ENCODE measurements around the gene CLK1.

Gene CLK1

DNA sequence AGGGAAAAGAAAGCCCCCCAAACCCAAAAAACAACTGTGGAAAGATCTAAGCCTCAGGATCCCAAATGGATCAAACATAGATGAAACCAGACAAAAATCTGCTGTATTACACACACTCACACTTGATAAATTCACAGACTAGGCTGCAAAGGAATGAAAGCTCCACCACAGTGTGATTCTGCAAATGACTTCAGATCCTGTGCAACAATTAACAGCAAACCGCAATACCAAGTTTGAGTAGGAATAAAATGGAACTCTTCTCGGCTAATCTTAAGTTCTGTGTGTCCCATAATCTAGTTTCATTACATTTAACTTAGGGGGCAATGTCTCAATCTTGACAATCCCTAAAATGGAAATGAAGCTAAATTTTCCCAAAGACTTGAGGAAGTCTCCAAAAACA lies 11.9 kb downstream of the CLK1 start:
- ChIA-PET POLR2A (ENCODE audit: low non-redundant PET) (interaction anchor here (0.6 kb wide), 1 partner anchor 34 kb away, joined by 5 read pairs; no protein-coding TSS in a partner anchor), CTCF (interaction anchor here (0.6 kb wide), 1 partner anchor 76 kb away, joined by 3 read pairs; no protein-coding TSS in a partner anchor)
- no peak for DNase-seq (ENCODE audit: low spot score)
- H3K27ac ChIP-seq, result no peak overlapping the region
- TF ChIP-seq, protein P1, sequence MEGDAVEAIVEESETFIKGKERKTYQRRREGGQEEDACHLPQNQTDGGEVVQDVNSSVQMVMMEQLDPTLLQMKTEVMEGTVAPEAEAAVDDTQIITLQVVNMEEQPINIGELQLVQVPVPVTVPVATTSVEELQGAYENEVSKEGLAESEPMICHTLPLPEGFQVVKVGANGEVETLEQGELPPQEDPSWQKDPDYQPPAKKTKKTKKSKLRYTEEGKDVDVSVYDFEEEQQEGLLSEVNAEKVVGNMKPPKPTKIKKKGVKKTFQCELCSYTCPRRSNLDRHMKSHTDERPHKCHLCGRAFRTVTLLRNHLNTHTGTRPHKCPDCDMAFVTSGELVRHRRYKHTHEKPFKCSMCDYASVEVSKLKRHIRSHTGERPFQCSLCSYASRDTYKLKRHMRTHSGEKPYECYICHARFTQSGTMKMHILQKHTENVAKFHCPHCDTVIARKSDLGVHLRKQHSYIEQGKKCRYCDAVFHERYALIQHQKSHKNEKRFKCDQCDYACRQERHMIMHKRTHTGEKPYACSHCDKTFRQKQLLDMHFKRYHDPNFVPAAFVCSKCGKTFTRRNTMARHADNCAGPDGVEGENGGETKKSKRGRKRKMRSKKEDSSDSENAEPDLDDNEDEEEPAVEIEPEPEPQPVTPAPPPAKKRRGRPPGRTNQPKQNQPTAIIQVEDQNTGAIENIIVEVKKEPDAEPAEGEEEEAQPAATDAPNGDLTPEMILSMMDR (conservative IDR thresholded peaks at IDR 0.05; ENCODE audit: low read depth), result no peak

DNA sequence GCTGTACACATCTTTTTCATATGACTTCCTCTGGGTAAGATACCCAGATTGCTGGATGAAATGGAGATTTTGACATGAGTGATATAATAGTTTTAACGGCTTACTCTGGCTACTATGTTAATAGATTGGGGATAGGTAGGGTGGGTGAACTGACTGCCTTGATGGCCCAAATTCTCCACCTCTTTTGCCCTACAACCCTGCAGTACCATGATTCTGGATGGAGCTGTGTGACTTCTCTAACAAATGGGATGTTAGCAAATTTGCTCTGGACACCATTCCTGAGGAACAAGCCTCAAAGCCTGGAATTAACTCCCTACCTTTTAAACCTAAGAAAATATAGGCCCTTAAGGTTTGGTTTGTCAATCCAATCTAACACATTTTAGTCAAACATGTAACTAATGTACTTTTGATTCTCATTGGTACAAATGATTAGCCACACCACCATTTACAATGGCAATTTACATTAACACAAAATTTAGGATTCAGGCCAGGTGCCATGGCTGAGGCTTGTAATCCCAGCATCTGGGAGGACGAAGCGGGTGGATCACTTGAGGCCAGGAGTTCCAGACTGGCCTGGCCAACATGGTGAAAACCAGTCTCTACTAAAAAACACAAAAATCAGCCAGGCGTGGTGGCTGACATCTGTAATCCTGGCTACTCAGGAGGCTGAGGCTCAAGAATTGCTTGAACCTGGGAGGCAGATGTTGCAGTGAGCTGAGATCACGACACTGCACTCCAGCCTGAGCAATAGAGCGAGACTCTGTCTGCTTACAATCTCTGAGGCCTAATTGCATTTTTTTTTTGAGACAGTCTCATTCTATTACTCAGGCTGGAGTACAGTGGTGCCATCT lies 12.8 kb downstream of the CLK1 start:
- ChIA-PET POLR2A (ENCODE audit: low non-redundant PET) (no interaction called here), CTCF (interaction anchor here (0.6 kb wide), 2 partner anchors 75 to 238 kb away, joined by 3 to 4 read pairs; no protein-coding TSS in a partner anchor)
- peak overlapping the region; percentile 28; the same call in 1 of the 2 replicates for H3K27ac ChIP-seq

DNA sequence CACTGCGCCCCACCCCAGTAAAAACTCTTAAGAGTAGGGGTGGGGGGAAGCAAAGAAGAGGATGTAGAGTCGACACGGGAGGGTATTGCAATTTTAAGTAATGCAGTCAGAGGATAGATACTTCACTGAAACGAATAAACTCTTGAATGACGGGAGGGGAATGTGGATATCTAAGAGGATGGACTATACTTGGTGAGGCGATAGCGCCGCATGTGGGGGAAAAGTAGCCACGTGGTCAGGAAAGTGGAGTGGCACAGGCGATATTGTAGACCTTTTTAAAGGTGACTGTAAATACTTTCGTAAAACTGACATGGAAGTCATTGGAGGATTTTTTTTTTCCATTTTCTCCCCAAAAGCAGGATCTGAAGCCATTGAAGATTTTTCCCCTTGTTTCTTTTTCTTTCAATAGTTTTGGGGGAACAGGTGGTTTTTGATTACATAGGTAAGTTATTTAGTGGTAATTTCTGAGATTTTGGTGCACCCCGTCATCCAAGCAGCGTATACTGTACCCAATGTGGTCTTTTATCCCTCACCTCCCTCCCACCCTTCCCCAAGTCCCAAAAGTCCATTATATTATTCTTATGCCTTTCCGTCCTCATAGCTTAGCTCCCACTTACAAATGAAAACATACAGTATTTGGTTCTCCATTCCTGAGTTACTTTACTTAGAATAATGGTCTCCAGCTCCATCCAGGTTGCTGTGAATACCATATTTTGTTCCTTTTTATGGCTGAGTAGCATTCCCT lies 13.8 kb downstream of the CLK1 start:
- TF ChIP-seq, protein P1 (conservative IDR thresholded peaks at IDR 0.05; ENCODE audit: low read depth), result no peak
- ChIA-PET POLR2A (ENCODE audit: low non-redundant PET) (interaction anchor here (0.6 kb wide), 1 partner anchor 124 kb away, joined by 3 read pairs; no protein-coding TSS in a partner anchor), CTCF (interaction anchor here (0.6 kb wide), 1 partner anchor 238 kb away, joined by 4 read pairs; no protein-coding TSS in a partner anchor)
- DNase-seq (ENCODE audit: low spot score), result no peak
- no peak overlapping the region for H3K27ac ChIP-seq

More for the DNA sequence above, 12.8 kb downstream of the CLK1 start:
- TF ChIP-seq, protein P1 (conservative IDR thresholded peaks at IDR 0.05; ENCODE audit: low read depth), result no peak
- DNase-seq (ENCODE audit: low spot score), result no peak

DNA sequence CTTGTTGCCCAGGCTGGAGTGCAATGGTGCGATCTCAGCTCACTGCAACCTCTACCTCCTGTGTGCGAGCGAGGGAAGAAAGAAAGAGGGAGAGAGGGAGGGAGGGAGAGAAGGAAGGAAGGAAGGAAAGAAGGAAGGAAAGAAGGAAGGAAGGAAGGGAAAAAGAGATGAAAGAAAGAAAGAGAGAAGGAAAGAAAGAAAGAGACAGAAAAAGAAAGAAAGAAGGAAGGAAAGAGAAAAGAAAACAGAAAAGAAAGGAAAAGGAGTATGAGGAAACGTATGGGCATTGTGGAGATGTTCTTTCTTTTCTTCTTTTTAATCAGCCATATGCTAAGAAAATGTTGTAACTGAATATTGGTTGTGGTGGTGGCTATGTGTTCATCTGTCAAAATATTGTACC lies 16.5 kb downstream of the CLK1 start:
- ChIA-PET CTCF (no interaction called here), POLR2A (ENCODE audit: low non-redundant PET) (no interaction called here)
- H3K27ac ChIP-seq, result no peak overlapping the region
- TF ChIP-seq, protein P1 (conservative IDR thresholded peaks at IDR 0.05; ENCODE audit: low read depth), result no peak
- DNase-seq (ENCODE audit: low spot score), result no peak

DNA sequence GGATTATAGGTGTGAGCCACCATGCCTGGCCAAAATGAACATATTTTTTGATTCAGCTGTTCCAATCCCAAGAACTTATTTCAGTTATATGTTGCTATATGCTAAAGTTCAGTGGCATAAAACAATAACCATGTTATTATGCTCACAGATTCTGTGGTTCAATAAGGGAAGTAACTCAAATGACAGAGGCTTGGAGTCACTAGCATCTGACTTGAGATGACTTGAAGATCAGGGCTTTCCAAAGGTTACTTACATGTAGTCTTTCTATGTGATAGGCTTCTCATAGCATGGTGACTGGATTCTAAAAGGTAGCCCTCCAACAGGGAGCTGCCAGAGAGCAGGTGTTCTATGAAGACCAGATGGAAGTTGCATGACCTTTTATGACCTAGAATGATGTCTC lies 17.2 kb downstream of the CLK1 start:
- TF ChIP-seq, protein P1 (conservative IDR thresholded peaks at IDR 0.05; ENCODE audit: low read depth), result no peak
- CTCF ChIA-PET, result no interaction called here
- POLR2A ChIA-PET (ENCODE audit: low non-redundant PET), result no interaction called here
- DNase-seq (ENCODE audit: low spot score), result no peak
- H3K27ac ChIP-seq, result no peak overlapping the region

DNA sequence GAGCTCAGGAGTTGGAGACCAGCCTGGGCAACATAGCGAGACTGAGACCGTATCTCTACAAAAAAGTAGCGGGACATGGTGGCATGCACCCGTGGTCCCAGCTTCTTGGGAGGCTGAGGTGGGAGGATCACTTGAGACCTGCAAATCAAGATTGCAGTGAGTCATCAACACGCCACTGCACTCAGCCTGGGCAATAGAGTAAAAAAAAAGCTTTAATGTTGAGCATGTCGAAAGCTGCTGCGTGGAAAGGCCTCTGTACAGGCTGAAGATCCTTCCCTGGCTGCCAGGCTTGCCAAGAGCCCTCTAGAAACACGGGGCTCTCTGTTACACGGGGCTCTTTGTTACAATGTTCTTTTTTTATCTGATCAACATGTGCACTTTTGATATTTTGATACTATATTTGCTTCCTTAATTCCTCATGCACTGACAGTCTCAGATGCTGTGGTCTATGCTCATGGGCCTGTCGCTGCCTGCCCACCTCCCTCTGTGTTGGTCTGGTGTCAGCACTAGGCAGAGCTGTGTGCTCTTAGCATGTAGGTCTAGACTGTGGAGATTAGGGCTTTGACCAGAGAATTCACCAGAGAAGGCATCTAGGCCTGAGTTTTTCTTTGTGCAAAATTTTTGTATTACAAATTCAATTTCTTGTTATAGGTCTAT lies 18.7 kb downstream of the CLK1 start:
- ChIA-PET CTCF (no interaction called here), POLR2A (ENCODE audit: low non-redundant PET) (no interaction called here)
- TF ChIP-seq, protein P1 (conservative IDR thresholded peaks at IDR 0.05; ENCODE audit: low read depth), result no peak

More for the DNA sequence above, 18.7 kb downstream of the CLK1 start:
- no peak for DNase-seq (ENCODE audit: low spot score)
- peak overlapping the region; percentile 10; the same call in 1 of the 2 replicates for H3K27ac ChIP-seq
